ENCODE results near the gene TCAIM. TPM values are rescaled to one million over a fixed set of nuclear protein-coding genes. Genes with fewer than 3 reads are reported as not detected.

TCAIM gene
- total and polyA plus RNA-seq, 9 donors, result 11.1 to 24.0 (median 21.9) TPM

DNA sequence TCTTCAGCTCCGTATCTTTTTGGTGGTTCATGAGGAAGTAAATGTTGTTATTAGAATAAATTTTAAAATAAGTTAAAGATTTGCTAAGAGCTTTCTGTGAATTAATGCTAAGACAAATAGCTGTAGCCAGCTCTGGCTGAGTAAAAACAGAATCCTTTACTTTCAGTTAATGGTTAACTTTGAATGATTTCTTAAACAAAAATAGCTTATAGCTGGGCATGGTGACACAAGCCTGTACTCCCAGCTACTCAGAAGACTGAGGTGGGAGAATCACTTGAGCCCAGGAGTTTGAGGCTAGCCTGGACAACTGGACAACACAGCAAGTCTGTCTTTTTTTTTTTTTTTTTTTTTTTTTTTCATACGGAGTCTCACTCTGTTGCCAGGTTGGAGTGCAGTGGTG, 25.0 kb downstream of the TCAIM start:
- Histone ChIP-seq H3K27me3 (peaks cover 2% of the 10 kb centered on the region), H3K27ac (no peak overlapping the region), H3K36me3 (no peaks in the 10 kb centered on the region), H3K4me1 (ENCODE audit: insufficient read depth) (no peaks in the 10 kb centered on the region), H3K9me3 (no peaks in the 10 kb centered on the region), H3K4me3 (no peak overlapping the region)
- no peak for TF ChIP-seq EP300 (IDR thresholded peaks at IDR 0.05)
- no peak for TF ChIP-seq CTCF (IDR thresholded peaks at IDR 0.05)
- TF ChIP-seq POLR2A (IDR thresholded peaks at IDR 0.05), result no peak
- intact Hi-C loops (cut with DNase I), result no loop called here
- 83 to 84% (median 83%) methylated on average over 2 of the region's 2 CpGs for WGBS, 3 donors
- DNase-seq, result no peak

DNA sequence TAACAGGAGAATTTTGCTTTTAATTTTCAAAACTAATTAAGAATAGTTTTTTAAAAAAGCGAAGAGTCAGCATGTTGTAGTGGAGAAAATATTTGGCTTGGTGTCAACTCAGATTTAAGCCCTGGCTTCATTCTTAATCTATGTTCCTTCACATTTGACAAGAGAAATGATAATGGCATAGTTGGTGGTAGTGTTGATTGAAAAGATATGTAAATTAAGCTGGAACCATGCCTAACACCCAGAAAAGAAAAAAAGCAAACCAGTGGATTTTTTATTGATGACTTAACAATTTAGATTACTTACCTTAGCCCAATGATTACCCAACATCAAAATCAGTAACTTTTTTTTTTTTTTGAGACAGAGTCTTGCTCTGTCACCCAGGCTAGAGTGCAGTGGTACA, 27.4 kb downstream of the TCAIM start:
- no peak for DNase-seq
- TF ChIP-seq CTCF (IDR thresholded peaks at IDR 0.05) (no peak), EP300 (IDR thresholded peaks at IDR 0.05) (no peak), POLR2A (IDR thresholded peaks at IDR 0.05) (no peak)
- Histone ChIP-seq H3K36me3 (no peaks in the 10 kb centered on the region), H3K4me3 (no peak overlapping the region), H3K4me1 (ENCODE audit: insufficient read depth) (no peaks in the 10 kb centered on the region), H3K27ac (no peak overlapping the region), H3K9me3 (no peaks in the 10 kb centered on the region), H3K27me3 (peaks cover 2% of the 10 kb centered on the region)
- intact Hi-C loops (cut with DNase I), result no loop called here
- 90 to 96% (median 95%) methylated on average over 1 of the region's 1 CpG for WGBS, 3 donors

GRCh38 chr3:44375450-44375849, 36.9 kb downstream of the TCAIM start:
- Histone ChIP-seq H3K9me3 (no peaks in the 10 kb centered on the region), H3K27ac (no peak overlapping the region), H3K4me1 (ENCODE audit: insufficient read depth) (no peaks in the 10 kb centered on the region), H3K4me3 (no peak overlapping the region), H3K36me3 (no peaks in the 10 kb centered on the region), H3K27me3 (no peaks in the 10 kb centered on the region)
- DNase-seq, result no peak
- intact Hi-C loops (cut with DNase I), result no loop called here
- TF ChIP-seq CTCF (IDR thresholded peaks at IDR 0.05) (no peak), EP300 (IDR thresholded peaks at IDR 0.05) (no peak), POLR2A (IDR thresholded peaks at IDR 0.05) (no peak)
- 68 to 95% (median 85%) methylated on average over 1 of the region's 1 CpG for WGBS, 3 donors

- Histone ChIP-seq H3K27me3 (no peaks in the 10 kb centered on the region), H3K36me3 (no peaks in the 10 kb centered on the region), H3K9me3 (peaks cover 0 to 6% of the 10 kb centered on the region in 2 donors), H3K4me3 (no peak overlapping the region), H3K4me1 (ENCODE audit: insufficient read depth) (no peaks in the 10 kb centered on the region), H3K27ac (no peak overlapping the region)
- no peak for DNase-seq
- intact Hi-C loops (cut with DNase I), result no loop called here
- 96 to 98% (median 97%) methylated on average over 5 to 7 of the region's 7 CpGs for WGBS, 3 donors
- TF ChIP-seq POLR2A (IDR thresholded peaks at IDR 0.05) (no peak), EP300 (IDR thresholded peaks at IDR 0.05) (no peak), CTCF (IDR thresholded peaks at IDR 0.05) (no peak)
Measured at GRCh38 chr3:44387404-44387803, 48.8 kb downstream of the TCAIM start.
